HepG2 (cell line): ENCODE data around the gene GLYAT. TPM values are rescaled to one million over a fixed set of nuclear protein-coding genes. Genes with fewer than 3 reads are reported as not detected.

ENCODE experiments used
- ARNT ChIP-seq: fragments of 450-650 bp; IDR thresholded peaks from 2 replicates; pipeline ENCODE4 v1.6.1; 2017
- CERS6 ChIP-seq: sonication (generic); formaldehyde crosslinking; IDR thresholded peaks from 2 replicates; pipeline ENCODE4 v1.5.0; 2020; ENCODE audit warnings: missing genetic modification reagents
- ESRRA ChIP-seq: sonication (generic); formaldehyde crosslinking; IDR thresholded peaks from 2 replicates; pipeline ENCODE4 v1.5.1; 2020; ENCODE audit warnings: mild to moderate bottlenecking, low read depth, missing genetic modification reagents
- GATAD1 ChIP-seq: IDR thresholded peaks from 2 replicates; pipeline ENCODE4 v1.6.1; 2016; ENCODE audit warnings: missing genetic modification reagents, missing compliant biosample characterization
- HNF1B ChIP-seq: sonication (generic); formaldehyde crosslinking; IDR thresholded peaks from 2 replicates; pipeline ENCODE4 v1.5.1; 2020; ENCODE audit warnings: mild to moderate bottlenecking, moderate library complexity, missing genetic modification reagents
- HOXD1 ChIP-seq: sonication (generic); formaldehyde crosslinking; IDR thresholded peaks from 2 replicates; pipeline ENCODE4 v1.5.0; 2020; ENCODE audit warnings: missing genetic modification reagents
- NCOR1 ChIP-seq: fragments of 200-600 bp; sonication (generic); IDR thresholded peaks from 2 replicates; pipeline ENCODE4 v1.7.0; 2017; ENCODE audit warnings: antibody characterized with exemption, low read length, borderline replicate concordance
- NFKB2 ChIP-seq: sonication (generic); formaldehyde crosslinking; IDR thresholded peaks from 2 replicates; pipeline ENCODE4 v1.4.0; 2020; ENCODE audit warnings: missing genetic modification reagents, borderline replicate concordance
- PRDM10 ChIP-seq: sonication (generic); formaldehyde crosslinking; IDR thresholded peaks from 2 replicates; pipeline ENCODE4 v1.4.0; 2020; ENCODE audit warnings: low read depth, missing genetic modification reagents
- RARA ChIP-seq: IDR thresholded peaks from 2 replicates; pipeline ENCODE4 v1.6.1; 2016; ENCODE audit warnings: missing genetic modification reagents, missing compliant biosample characterization
- REPIN1 ChIP-seq: sonication (generic); formaldehyde crosslinking; IDR thresholded peaks from 2 replicates; pipeline ENCODE4 v1.8.0; 2022; ENCODE audit warnings: missing genetic modification reagents, low read depth, mild to moderate bottlenecking, borderline replicate concordance
- SETDB1 ChIP-seq: sonication (generic); formaldehyde crosslinking; IDR thresholded peaks from 2 replicates; pipeline ENCODE4 v1.5.1; 2020; ENCODE audit warnings: missing genetic modification reagents, mild to moderate bottlenecking, borderline replicate concordance
- TFDP2 ChIP-seq: sonication (generic); formaldehyde crosslinking; IDR thresholded peaks from 2 replicates; pipeline ENCODE4 v1.4.0; 2020; ENCODE audit warnings: missing genetic modification reagents
- THYN1 ChIP-seq: sonication (generic); formaldehyde crosslinking; IDR thresholded peaks from 2 replicates; pipeline ENCODE4 v1.8.1; 2023; ENCODE audit warnings: low read depth, mild to moderate bottlenecking, moderate library complexity, missing genetic modification reagents, borderline replicate concordance
- ZBTB25 ChIP-seq: IDR thresholded peaks from 2 replicates; pipeline ENCODE4 v1.6.1; 2018; ENCODE audit warnings: missing genetic modification reagents
- ZNF17 ChIP-seq: sonication (generic); formaldehyde crosslinking; IDR thresholded peaks from 2 replicates; pipeline ENCODE4 v1.5.0; 2020; ENCODE audit warnings: mild to moderate bottlenecking, missing genetic modification reagents
- ZNF230 ChIP-seq: sonication (generic); formaldehyde crosslinking; IDR thresholded peaks from 2 replicates; pipeline ENCODE4 v1.4.0; 2020; ENCODE audit warnings: mild to moderate bottlenecking, missing genetic modification reagents
- ZNF30 ChIP-seq: sonication (generic); formaldehyde crosslinking; IDR thresholded peaks from 2 replicates; pipeline ENCODE4 v1.5.0; 2020; ENCODE audit warnings: mild to moderate bottlenecking, missing genetic modification reagents
- ZNF335 ChIP-seq: sonication (generic); formaldehyde crosslinking; IDR thresholded peaks from 2 replicates; pipeline ENCODE4 v1.4.0; 2020; ENCODE audit warnings: missing genetic modification reagents
- ZNF563 ChIP-seq: sonication (generic); formaldehyde crosslinking; IDR thresholded peaks from 2 replicates; pipeline ENCODE4 v1.8.0; 2022; ENCODE audit warnings: mild to moderate bottlenecking, moderate library complexity, missing genetic modification reagents
- polyA plus RNA-seq, 8 experiments: library from polyadenylated mRNA; depleted of rRNA in 3 of 8; stranded (reverse) in 7 of 8; unstranded in 1 of 8; fragments of >200 nt; fragmentation: Illumina TruSeq in 4 of 8; extraction: Trizol in 4 of 8; gene quantifications; 2 replicates each; pipeline versions ENCODE4 v1.2.1 to v1.2.3, GENCODE V29; 2011 to 2016; ENCODE audit warnings: low read depth in 4 of 8, missing spikeins in 1 of 8, mixed read lengths in 1 of 8; ENCODE audit not compliant: insufficient read depth in 1 of 8
- total RNA-seq, 5 experiments: library from RNA; depleted of rRNA; stranded (reverse); fragments of >200 nt; fragmentation: Illumina TruSeq; extraction: Trizol; gene quantifications; 2 replicates each; pipeline ENCODE4 v1.2.3, GENCODE V29; 2016; ENCODE audit warnings: low read depth in 1 of 5

Gene GLYAT
- total and polyA plus RNA-seq, 2 of the 13 experiments (the other 11 are each of a cell fraction or from before 2014, with no cell fraction given) = not detected

- TF ChIP-seq PRDM10 (CRISPR knock-in tag) (no peak), CERS6 (CRISPR knock-in tag) (no peak), ZNF335 (CRISPR knock-in tag) (no peak), ARNT (no peak), THYN1 (CRISPR knock-in tag) (no peak), NFKB2 (no peak), HOXD1 (CRISPR knock-in tag) (no peak), ZNF17 (CRISPR knock-in tag) (no peak), ZNF230 (CRISPR knock-in tag) (no peak), NCOR1 (peak; percentile 95), HNF1B (CRISPR knock-in tag) (peak; percentile 98), RARA (CRISPR knock-in tag) (peak; percentile 97), REPIN1 (CRISPR knock-in tag) (no peak), ZBTB25 (CRISPR knock-in tag) (no peak), TFDP2 (CRISPR knock-in tag) (no peak), SETDB1 (CRISPR knock-in tag) (no peak), GATAD1 (peak; percentile 24; the same call in 1 of the 2 replicates), ZNF563 (CRISPR knock-in tag) (no peak), ZNF30 (CRISPR knock-in tag) (no peak), ESRRA (CRISPR knock-in tag) (peak; percentile 85)
- TF ChIP-seq, all 625 proteins: peak for 116
These were observed 30.8 kb upstream of the GLYAT start (continued) for GRCh38 chr11:58762284-58763119.
